A549 (cell line): ENCODE results near the gene PDZD2. TPM values are rescaled to one million over a fixed set of nuclear protein-coding genes. Genes with fewer than 3 reads are reported as not detected.

ENCODE experiments used
- ATAC-seq, 2 experiments: fragments of 200-7000 bp in 1 of 2; fragments of >200 bp in 1 of 2; cut with Nextera tagmentation in 1 of 2; cut with Tn5 transposase in 1 of 2; 3 replicates each; pipeline versions ENCODE4 v1.8.0 to v1.9.1; 2018 to 2020; ENCODE audit warnings: mild to moderate bottlenecking in 1 of 2, moderate library complexity in 1 of 2
- CTCF ChIA-PET: fragments of 300-600 bp; sonication (Branson Sonifier 250); formaldehyde crosslinking; extraction: SDS; loops from one replicate; lab custom pipeline; 2021; ENCODE audit warnings: antibody characterized with exemption, inconsistent platforms; lab: Yijun Ruan, JAX
- POLR2A ChIA-PET: fragments of 350-600 bp; formaldehyde crosslinking; extraction: SDS; loops from one replicate; lab custom pipeline; 2021; ENCODE audit warnings: antibody characterized with exemption, inconsistent platforms; lab: Yijun Ruan, JAX
- DNase-seq, 2 experiments: peaks; one replicate each; pipeline versions ENCODE4 v3.0.0 to v3.0.0-alpha.2; 2011 to 2016; ENCODE audit warnings: low read depth in 1 of 2, low spot score in 1 of 2
- FAIRE-seq: peaks from 2 replicates; lab custom pipeline; 2011; peaks lifted over from hg19 to GRCh38; lab: Jason Lieb, UNC
- H3K27ac ChIP-seq, 2 experiments: fragments of >200 bp; sonication (Bioruptor Twin); formaldehyde crosslinking; 3 replicates each; pipeline ENCODE4 v1.5.1; 2016 to 2017
- H3K4me1 ChIP-seq: fragments of >200 bp; sonication (Bioruptor Twin); formaldehyde crosslinking; 3 replicates; pipeline ENCODE4 v1.6.1; 2016
- H3K4me2 ChIP-seq: fragments of >200 bp; sonication (Bioruptor Twin); formaldehyde crosslinking; 3 replicates; pipeline ENCODE4 v1.6.1; 2016
- H3K4me3 ChIP-seq: fragments of >200 bp; sonication (Bioruptor Twin); formaldehyde crosslinking; 3 replicates; pipeline ENCODE4 v1.5.1; 2016
- H3K9me3 ChIP-seq: fragments of >200 bp; sonication (Bioruptor Twin); formaldehyde crosslinking; 3 replicates; pipeline ENCODE4 v1.6.1; 2016
- ATOH8 ChIP-seq: fragments of 250-450 bp; sonication (Bioruptor Pico); IDR thresholded peaks from 2 replicates; pipeline ENCODE4 v1.5.0; 2020; ENCODE audit warnings: low read depth, mild to moderate bottlenecking, moderate library complexity
- BHLHE40 ChIP-seq: IDR thresholded peaks from 2 replicates; pipeline ENCODE4 v1.6.1; 2012; ENCODE audit warnings: low read depth, low read length, inconsistent platforms
- CHD4 ChIP-seq: fragments of 200-600 bp; sonication (generic); IDR thresholded peaks from 2 replicates; pipeline ENCODE4 v1.6.1; 2016; ENCODE audit warnings: antibody characterized with exemption, mild to moderate bottlenecking, borderline replicate concordance
- CTCF ChIP-seq: fragments of >200 bp; sonication (Bioruptor Twin); formaldehyde crosslinking; IDR thresholded peaks from 3 replicates; pipeline ENCODE4 v1.5.1; 2016
- EHF ChIP-seq: fragments of 250-450 bp; sonication (Bioruptor Pico); IDR thresholded peaks from 2 replicates; pipeline ENCODE4 v1.5.0; 2020; ENCODE audit warnings: mild to moderate bottlenecking
- EHMT2 ChIP-seq: fragments of 200-600 bp; sonication (generic); IDR thresholded peaks from 2 replicates; pipeline ENCODE4 v1.6.1; 2016; ENCODE audit warnings: antibody characterized with exemption, low read depth, mild to moderate bottlenecking, moderate library complexity
- ELK1 ChIP-seq: fragments of 150-350 bp; IDR thresholded peaks from 2 replicates; pipeline ENCODE4 v1.6.1; 2014; ENCODE audit warnings: low read depth, mild to moderate bottlenecking, low read length
- EP300 ChIP-seq, 2 experiments: fragments of >200 bp; sonication (Bioruptor Twin); formaldehyde crosslinking; IDR thresholded peaks; 2 replicates in 1 of 2; 3 replicates in 1 of 2; pipeline ENCODE4 v1.6.1; 2016 to 2017
- FOSL2 ChIP-seq, 2 experiments: fragments of 450-650 bp in 1 of 2; fragments of >200 bp in 1 of 2; sonication (Bioruptor Twin) in 1 of 2; formaldehyde crosslinking; IDR thresholded peaks; 2 replicates each; pipeline versions ENCODE4 v1.5.0 to v1.6.1; 2016 to 2020; ENCODE audit warnings: mild to moderate bottlenecking in 1 of 2, moderate library complexity in 1 of 2
- FOXS1 ChIP-seq: fragments of 250-450 bp; sonication (Bioruptor Pico); IDR thresholded peaks from 2 replicates; pipeline ENCODE4 v1.5.0; 2020; ENCODE audit warnings: mild to moderate bottlenecking, moderate library complexity
- HDAC2 ChIP-seq: fragments of 200-600 bp; sonication (generic); IDR thresholded peaks from 2 replicates; pipeline ENCODE4 v1.6.1; 2016
- HMGXB4 ChIP-seq: fragments of 250-450 bp; sonication (Bioruptor Pico); IDR thresholded peaks from 2 replicates; pipeline ENCODE4 v1.5.0; 2021; ENCODE audit warnings: mild to moderate bottlenecking, moderate library complexity, borderline replicate concordance
- JUN ChIP-seq, 2 experiments: fragments of >200 bp; sonication (Bioruptor Twin); formaldehyde crosslinking; IDR thresholded peaks; 2 replicates in 1 of 2; 3 replicates in 1 of 2; pipeline ENCODE4 v1.6.1; 2016 to 2017
- JUNB ChIP-seq: fragments of >200 bp; sonication (Bioruptor Twin); formaldehyde crosslinking; IDR thresholded peaks from 2 replicates; pipeline ENCODE4 v1.6.1; 2016
- KDM1A ChIP-seq: fragments of 200-600 bp; sonication (generic); IDR thresholded peaks from 2 replicates; pipeline ENCODE4 v1.6.1; 2016; ENCODE audit warnings: low read depth, mild to moderate bottlenecking
- MAFK ChIP-seq: fragments of 450-650 bp; IDR thresholded peaks from 2 replicates; pipeline ENCODE4 v1.6.1; 2014; ENCODE audit not compliant: partially characterized antibody
- MAX ChIP-seq: IDR thresholded peaks from 2 replicates; pipeline ENCODE4 v1.6.1; 2012
- NFE2L2 ChIP-seq: fragments of 150-350 bp; conservative IDR thresholded peaks from 2 replicates; pipeline ENCODE4 v1.6.1; 2014; ENCODE audit warnings: low read length
- NR3C1 ChIP-seq: fragments of >200 bp; sonication (Bioruptor Twin); formaldehyde crosslinking; IDR thresholded peaks from 3 replicates; pipeline ENCODE4 v1.6.1; 2017
- POLR2A ChIP-seq: IDR thresholded peaks from 2 replicates; pipeline ENCODE4 v1.6.1; 2012; ENCODE audit warnings: mild to moderate bottlenecking, low read length
- RAD21 ChIP-seq, 2 experiments: fragments of >200 bp in 1 of 2; sonication (Bioruptor Twin) in 1 of 2; formaldehyde crosslinking in 1 of 2; IDR thresholded peaks in 1 of 2; conservative IDR thresholded peaks in 1 of 2; 2 replicates in 1 of 2; 3 replicates in 1 of 2; pipeline ENCODE4 v1.6.1; 2012 to 2018; ENCODE audit warnings: inconsistent platforms in 1 of 2
- RARB ChIP-seq: fragments of 250-450 bp; sonication (Bioruptor Pico); IDR thresholded peaks from 2 replicates; pipeline ENCODE4 v1.8.0; 2021; ENCODE audit warnings: mild to moderate bottlenecking, moderate library complexity
- RCOR1 ChIP-seq: fragments of 150-350 bp; IDR thresholded peaks from 2 replicates; pipeline ENCODE4 v1.6.1; 2014; ENCODE audit warnings: antibody characterized with exemption, low read length, low read depth
- RNF2 ChIP-seq: fragments of 200-600 bp; sonication (generic); IDR thresholded peaks from 2 replicates; pipeline ENCODE4 v1.6.1; 2016; ENCODE audit warnings: low read depth, mild to moderate bottlenecking, antibody characterized with exemption, moderate library complexity, borderline replicate concordance
- SREBF2 ChIP-seq: fragments of 450-650 bp; IDR thresholded peaks from 2 replicates; pipeline ENCODE4 v1.6.1; 2014; ENCODE audit warnings: mild to moderate bottlenecking, moderate library complexity
- TFCP2L1 ChIP-seq: fragments of 250-450 bp; sonication (Bioruptor Pico); IDR thresholded peaks from 2 replicates; pipeline ENCODE4 v1.5.0; 2021; ENCODE audit warnings: mild to moderate bottlenecking
- ZSCAN20 ChIP-seq: fragments of 250-450 bp; sonication (Bioruptor Pico); IDR thresholded peaks from 2 replicates; pipeline ENCODE4 v1.8.0; 2022; ENCODE audit warnings: mild to moderate bottlenecking, moderate library complexity
- WGBS: methylation state at CpG from one replicate; pipeline ENCODE4 v1.1.6; 2017; ENCODE audit errors: missing lambda C conversion rate; 5-methylcytosine and 5-hydroxymethylcytosine counted together
- polyA plus RNA-seq, 4 experiments: library from polyadenylated mRNA; depleted of rRNA in 3 of 4; stranded (reverse); fragments of >200 nt; fragmentation: RNase III in 1 of 4; extraction: RNeasy Plus Mini Kit Qiagen cat#74134 plus additional on column Dnase treatment in 1 of 4; gene quantifications; 2 replicates in 3 of 4; 3 replicates in 1 of 4; pipeline ENCODE4 v1.2.3, GENCODE V29; 2011 to 2017

Gene PDZD2
- polyA plus RNA-seq, 2 of the 4 experiments (the other 2 are of a cell fraction) = 0.06 to 0.09 TPM

GRCh38 chr5:31937226-31937625 lies 298.3 kb downstream of the PDZD2 start:
- H3K4me3 ChIP-seq = no peak overlapping the region
- no peaks in the 10 kb centered on the region for H3K9me3 ChIP-seq
- H3K4me1 ChIP-seq = 0 out of 3 replicates have a peak, but pooled peaks cover 5% of the 10 kb centered on the region
- no peak overlapping the region for H3K4me2 ChIP-seq
- ChIA-PET POLR2A (no interaction called here), CTCF (interaction anchor here (2.7 kb wide), 1 partner anchor 8 kb away, joined by 9 read pairs; no protein-coding TSS in a partner anchor)
- FAIRE-seq (no peak), ATAC-seq (no peak), DNase-seq (no peak)
- WGBS = 66% methylated on average over 7 of the region's 7 CpGs
- H3K27ac ChIP-seq = no peak overlapping the region
- TF ChIP-seq EP300 (IDR thresholded peaks at IDR 0.05) (no peak), HMGXB4 (no peak), RARB (CRISPR knock-in tag) (no peak), POLR2A (no peak), HDAC2 (no peak), SREBF2 (no peak), TFCP2L1 (CRISPR knock-in tag) (no peak), BHLHE40 (no peak), ELK1 (no peak)

- CTCF ChIA-PET = interaction anchor here (2.7 kb wide), 1 partner anchor 8 kb away, joined by 9 read pairs; no protein-coding TSS in a partner anchor
- WGBS = 57% methylated on average over 5 of the region's 5 CpGs
- H3K4me1 ChIP-seq = 0 out of 3 replicates have a peak, but pooled peaks cover 5% of the 10 kb centered on the region
- POLR2A ChIA-PET = no interaction called here
- no peak overlapping the region for H3K4me2 ChIP-seq
- ATAC-seq = no peak
- no peak overlapping the region for H3K27ac ChIP-seq
- FAIRE-seq = no peak
- TF ChIP-seq MAFK = no peak
- TF ChIP-seq CHD4 = no peak
- TF ChIP-seq NR3C1 = no peak
- TF ChIP-seq JUN (IDR thresholded peaks at IDR 0.05) = no peak
- no peak for TF ChIP-seq FOSL2 (IDR thresholded peaks at IDR 0.05)
- TF ChIP-seq FOSL2 (CRISPR knock-in tag; IDR thresholded peaks at IDR 0.05) = no peak
- TF ChIP-seq CTCF = no peak
- TF ChIP-seq EHMT2 = no peak
- no peak for TF ChIP-seq EHF (CRISPR knock-in tag)
- TF ChIP-seq RNF2 = no peak
- TF ChIP-seq ATOH8 (CRISPR knock-in tag) = no peak
- TF ChIP-seq FOXS1 (CRISPR knock-in tag) = no peak
- no peak for TF ChIP-seq KDM1A
- TF ChIP-seq ZSCAN20 (CRISPR knock-in tag) = no peak
- TF ChIP-seq MAX = no peak
- no peak for TF ChIP-seq JUNB
- no peak for TF ChIP-seq RARB (CRISPR knock-in tag)
- TF ChIP-seq NFE2L2 = no peak
- TF ChIP-seq RCOR1 = no peak
- no peak for TF ChIP-seq RAD21 (conservative IDR thresholded peaks at IDR 0.05 in 1 of 2, IDR thresholded peaks at IDR 0.05 in 1 of 2)
- TF ChIP-seq HMGXB4 = no peak
- H3K4me3 ChIP-seq = no peak overlapping the region
- no peaks in the 10 kb centered on the region for H3K9me3 ChIP-seq
- no peak for DNase-seq
These were observed 298.8 kb downstream of the PDZD2 start for GRCh38 chr5:31937703-31938102.
